ENCODE measurements around the gene EML6. TPM values are rescaled to one million over a fixed set of nuclear protein-coding genes. Genes with fewer than 3 reads are reported as not detected.
A peak's percentile ranks its signal among the peaks of the same experiment; 100 is the strongest.

Gene EML6
- total and polyA plus RNA-seq, 2 experiments from 2014 or later: 2.7 to 6.2 TPM

GRCh38 chr2:54969940-54970338 lies 246.5 kb downstream of the EML6 start (continued):
- no peak for TF ChIP-seq CTCF (conservative IDR thresholded peaks at IDR 0.05; ENCODE audit: low read depth in 2 of 2)
- TF ChIP-seq POLR2AphosphoS5 (IDR thresholded peaks at IDR 0.05; ENCODE audit: low read depth): no peak
- TF ChIP-seq, protein P1, sequence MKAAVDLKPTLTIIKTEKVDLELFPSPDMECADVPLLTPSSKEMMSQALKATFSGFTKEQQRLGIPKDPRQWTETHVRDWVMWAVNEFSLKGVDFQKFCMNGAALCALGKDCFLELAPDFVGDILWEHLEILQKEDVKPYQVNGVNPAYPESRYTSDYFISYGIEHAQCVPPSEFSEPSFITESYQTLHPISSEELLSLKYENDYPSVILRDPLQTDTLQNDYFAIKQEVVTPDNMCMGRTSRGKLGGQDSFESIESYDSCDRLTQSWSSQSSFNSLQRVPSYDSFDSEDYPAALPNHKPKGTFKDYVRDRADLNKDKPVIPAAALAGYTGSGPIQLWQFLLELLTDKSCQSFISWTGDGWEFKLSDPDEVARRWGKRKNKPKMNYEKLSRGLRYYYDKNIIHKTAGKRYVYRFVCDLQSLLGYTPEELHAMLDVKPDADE (IDR thresholded peaks at IDR 0.05): no peak

- Histone ChIP-seq H3K4me3 (no peak overlapping the region), H3K9me2 (ENCODE audit: insufficient read depth) (no peaks in the 10 kb centered on the region), H3K27me3 (ENCODE audit: insufficient read depth) (no peaks in the 10 kb centered on the region), H3K36me3 (ENCODE audit: insufficient read depth) (peaks cover 4% of the 10 kb centered on the region; the same call in 1 of the 2 replicates), H3K27ac (ENCODE audit: low read depth) (peak overlapping the region; percentile 36; the same call in 1 of the 2 replicates), H2AFZ (no peak overlapping the region), H3K79me2 (replicated peaks; ENCODE audit: insufficient read depth) (peaks cover 64% of the 10 kb centered on the region), H3F3A (replicated peaks; ENCODE audit: low read depth) (no peaks in the 10 kb centered on the region), H3K4me1 (ENCODE audit: insufficient read depth) (no peaks in the 10 kb centered on the region), H3K4me2 (no peak overlapping the region), H4K20me1 (replicated peaks; ENCODE audit: insufficient read depth) (peaks cover 24% of the 10 kb centered on the region; the same call in 1 of the 2 replicates)
- ATAC-seq (no peak), DNase-seq (ENCODE audit: low spot score) (no peak)
- Mint-ChIP-seq H3K9me3 (no peaks in the 10 kb centered on the region), H3K36me3 (ENCODE audit: low read depth) (peaks cover 30% of the 10 kb centered on the region; the same call in 2 of the 3 replicates), H3K4me3 (no peak overlapping the region), H3K27ac (no peak overlapping the region), H3K4me1 (peaks cover 4% of the 10 kb centered on the region; the same call in 2 of the 3 replicates), H3K27me3 (ENCODE audit: insufficient read depth, low read depth, poor library complexity) (no peaks in the 10 kb centered on the region)
- TF ChIP-seq ZNF331 (CRISPR knock-in tag; IDR thresholded peaks at IDR 0.05; ENCODE audit: low read depth) (no peak), REST (IDR thresholded peaks at IDR 0.05; ENCODE audit: unreplicated experiment) (no peak), CTCF (conservative IDR thresholded peaks at IDR 0.05; ENCODE audit: low read depth in 2 of 2) (no peak), ZNF462 (CRISPR knock-in tag; IDR thresholded peaks at IDR 0.05) (no peak), EZH2 (IDR thresholded peaks at IDR 0.05; ENCODE audit: low read depth, unreplicated experiment) (no peak), POLR2AphosphoS5 (IDR thresholded peaks at IDR 0.05; ENCODE audit: low read depth) (no peak), STAT1 (IDR thresholded peaks at IDR 0.05; ENCODE audit: unreplicated experiment) (no peak), EZH2phosphoT487 (IDR thresholded peaks at IDR 0.05; ENCODE audit: unreplicated experiment) (no peak), NANOG (IDR thresholded peaks at IDR 0.05; ENCODE audit: borderline replicate concordance) (no peak)
Measured at GRCh38 chr2:54975175-54975574, 251.7 kb downstream of the EML6 start.

Measured in GM23338 (cell line).